Fibroblast of mammary gland (primary cell): Measurements from ENCODE around the gene INO80C.

Experiments
- DNase-seq: peaks from one replicate; pipeline ENCODE4 v3.0.0-alpha.2; 2010; ENCODE audit warnings: low read depth
- H3K4me3 ChIP-seq: 2 replicates; pipeline ENCODE4 v1.5.1; 2011; ENCODE audit warnings: low read depth, mild to moderate bottlenecking, low read length, moderate library complexity; ENCODE audit not compliant: control insufficient read depth
- CTCF ChIP-seq: conservative IDR thresholded peaks from 2 replicates; pipeline ENCODE4 v1.5.1; 2011; ENCODE audit warnings: low read depth, low read length, inconsistent platforms; ENCODE audit not compliant: control insufficient read depth, insufficient read depth

INO80C gene

GRCh38 chr18:35508030-35508429 lies 10.3 kb upstream of the INO80C start:
- no peak overlapping the region for H3K4me3 ChIP-seq
- no peak for TF ChIP-seq CTCF
- no peak for DNase-seq

- DNase-seq, result no peak
- H3K4me3 ChIP-seq, result no peak overlapping the region
- no peak for TF ChIP-seq CTCF
Observed at GRCh38 chr18:35507623-35508022, 9.9 kb upstream of the INO80C start.

- no peak overlapping the region for H3K4me3 ChIP-seq
- no peak for DNase-seq
- no peak for TF ChIP-seq CTCF
Observed at GRCh38 chr18:35507192-35507591, 9.4 kb upstream of the INO80C start.

GRCh38 chr18:35506024-35506712 lies 8.4 kb upstream of the INO80C start:
- TF ChIP-seq CTCF, result no peak
- DNase-seq, result no peak
- no peak overlapping the region for H3K4me3 ChIP-seq

- no peak for DNase-seq
- TF ChIP-seq CTCF, result no peak
- no peak overlapping the region for H3K4me3 ChIP-seq
Observed at GRCh38 chr18:35504996-35505395, 7.2 kb upstream of the INO80C start.

GRCh38 chr18:35502052-35502451 lies 4.3 kb upstream of the INO80C start:
- H3K4me3 ChIP-seq, result no peak overlapping the region
- TF ChIP-seq CTCF, result no peak
- DNase-seq, result no peak

- no peak for TF ChIP-seq CTCF
- H3K4me3 ChIP-seq, result no peak overlapping the region
- no peak for DNase-seq
Observed at GRCh38 chr18:35501369-35501768, 3.6 kb upstream of the INO80C start.
